Endothelial cell (in vitro differentiated cells): ENCODE results near the gene PTPRT. TPM values are rescaled to one million over a fixed set of nuclear protein-coding genes. Genes with fewer than 3 reads are reported as not detected.

ENCODE experiments used
- DNase-seq: peaks from one replicate; pipeline ENCODE4 v3.0.0; 2021; ENCODE audit warnings: low spot score
- H3K27ac Mint-ChIP-seq: one replicate; pipeline ENCODE4 v1.8.0; 2021; ENCODE audit warnings: mixed read lengths, inconsistent platforms; ENCODE audit not compliant: unreplicated experiment
- H3K27me3 Mint-ChIP-seq: one replicate; pipeline ENCODE4 v1.8.0; 2021; ENCODE audit warnings: mild to moderate bottlenecking, moderate library complexity, mixed read lengths, inconsistent platforms; ENCODE audit not compliant: unreplicated experiment
- H3K36me3 Mint-ChIP-seq: one replicate; pipeline ENCODE4 v1.8.0; 2021; ENCODE audit warnings: mild to moderate bottlenecking, low read depth, mixed read lengths, inconsistent platforms; ENCODE audit not compliant: unreplicated experiment
- H3K4me1 Mint-ChIP-seq: one replicate; pipeline ENCODE4 v1.8.0; 2021; ENCODE audit warnings: mild to moderate bottlenecking, mixed read lengths, inconsistent platforms; ENCODE audit not compliant: unreplicated experiment
- H3K4me3 Mint-ChIP-seq: one replicate; pipeline ENCODE4 v1.8.0; 2021; ENCODE audit warnings: mild to moderate bottlenecking, mixed read lengths, inconsistent platforms; ENCODE audit not compliant: unreplicated experiment
- H3K9me3 Mint-ChIP-seq: one replicate; pipeline ENCODE4 v1.8.0; 2021; ENCODE audit warnings: mixed read lengths, inconsistent platforms; ENCODE audit not compliant: unreplicated experiment
- total RNA-seq: library from RNA; stranded (reverse); fragmentation: NEBNext Ultra II Directional; extraction: Animal tissue kit (Norgen Biotek cat#: 25700); gene quantifications from one replicate; pipeline ENCODE4 v1.2.1, GENCODE V29; 2021; ENCODE audit not compliant: unreplicated experiment
- TF ChIP-seq, protein P1 (sequence below): fragments of 200-600 bp; sonication (generic); IDR thresholded peaks from one replicate; pipeline ENCODE4 v1.5.0; 2021; ENCODE audit warnings: antibody characterized with exemption; ENCODE audit not compliant: unreplicated experiment

The PTPRT gene
- total RNA-seq, 1 donor from 2014 or later, result 0.10 TPM

DNA sequence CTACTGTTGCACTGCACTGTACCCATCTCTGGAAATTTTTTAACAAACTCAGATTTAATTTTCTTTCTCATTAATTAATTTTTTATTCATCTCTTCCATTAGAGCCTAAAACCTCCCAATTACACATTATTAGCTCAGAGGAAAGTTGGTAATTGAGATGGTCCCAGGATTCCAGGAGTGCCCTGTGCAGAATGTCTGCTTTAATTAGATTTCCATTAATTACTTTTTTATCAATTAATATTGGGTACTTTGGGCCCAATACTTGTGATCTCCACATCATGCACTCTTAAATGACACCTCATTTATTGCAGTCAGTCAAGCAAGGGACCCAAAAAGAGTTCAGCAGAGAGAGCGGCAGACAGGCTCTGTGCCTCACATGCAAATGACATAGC, 232.0 kb downstream of the PTPRT start:
- Mint-ChIP-seq H3K27me3 (no peaks in the 10 kb centered on the region), H3K36me3 (peaks cover 3% of the 10 kb centered on the region), H3K4me1 (no peaks in the 10 kb centered on the region), H3K27ac (no peak overlapping the region), H3K9me3 (peaks cover 9% of the 10 kb centered on the region), H3K4me3 (no peak overlapping the region)
- TF ChIP-seq, protein P1, sequence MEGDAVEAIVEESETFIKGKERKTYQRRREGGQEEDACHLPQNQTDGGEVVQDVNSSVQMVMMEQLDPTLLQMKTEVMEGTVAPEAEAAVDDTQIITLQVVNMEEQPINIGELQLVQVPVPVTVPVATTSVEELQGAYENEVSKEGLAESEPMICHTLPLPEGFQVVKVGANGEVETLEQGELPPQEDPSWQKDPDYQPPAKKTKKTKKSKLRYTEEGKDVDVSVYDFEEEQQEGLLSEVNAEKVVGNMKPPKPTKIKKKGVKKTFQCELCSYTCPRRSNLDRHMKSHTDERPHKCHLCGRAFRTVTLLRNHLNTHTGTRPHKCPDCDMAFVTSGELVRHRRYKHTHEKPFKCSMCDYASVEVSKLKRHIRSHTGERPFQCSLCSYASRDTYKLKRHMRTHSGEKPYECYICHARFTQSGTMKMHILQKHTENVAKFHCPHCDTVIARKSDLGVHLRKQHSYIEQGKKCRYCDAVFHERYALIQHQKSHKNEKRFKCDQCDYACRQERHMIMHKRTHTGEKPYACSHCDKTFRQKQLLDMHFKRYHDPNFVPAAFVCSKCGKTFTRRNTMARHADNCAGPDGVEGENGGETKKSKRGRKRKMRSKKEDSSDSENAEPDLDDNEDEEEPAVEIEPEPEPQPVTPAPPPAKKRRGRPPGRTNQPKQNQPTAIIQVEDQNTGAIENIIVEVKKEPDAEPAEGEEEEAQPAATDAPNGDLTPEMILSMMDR, result no peak
- DNase-seq, result no peak

DNA sequence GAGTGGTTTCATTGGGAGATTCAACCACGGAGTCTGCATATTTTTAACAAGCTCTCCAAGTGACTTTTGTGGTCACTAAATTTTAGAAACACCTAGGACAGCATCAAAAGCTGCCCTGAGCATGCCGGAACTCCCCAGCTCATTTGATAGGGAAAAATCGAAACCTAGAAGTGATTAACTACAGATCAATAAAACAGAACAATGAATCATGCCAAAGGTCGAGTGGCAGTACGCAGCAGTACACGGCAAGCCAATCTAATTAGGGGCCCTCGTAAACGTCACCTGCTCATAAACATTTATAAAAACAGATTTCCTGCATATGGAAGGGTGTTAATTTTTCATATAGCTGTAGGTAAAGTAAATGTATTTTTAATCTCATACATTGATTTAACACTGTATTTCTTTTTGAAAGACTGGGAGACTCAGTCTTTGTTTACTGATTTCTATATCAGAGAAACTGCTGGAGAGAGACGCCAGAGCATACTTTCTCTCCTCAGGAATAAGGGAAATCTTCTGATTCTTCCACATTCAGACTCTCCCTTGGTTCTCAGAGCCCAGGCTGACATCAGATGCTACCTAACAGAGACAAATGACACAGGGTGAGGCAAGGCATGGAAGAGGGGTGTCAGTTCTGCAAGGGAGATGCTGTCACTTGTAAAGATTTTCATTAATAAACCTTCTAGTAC, 232.5 kb downstream of the PTPRT start:
- Mint-ChIP-seq H3K4me1 (no peaks in the 10 kb centered on the region), H3K4me3 (no peak overlapping the region), H3K9me3 (peaks cover 9% of the 10 kb centered on the region), H3K27me3 (no peaks in the 10 kb centered on the region), H3K27ac (no peak overlapping the region), H3K36me3 (peaks cover 3% of the 10 kb centered on the region)
- no peak for DNase-seq
- TF ChIP-seq, protein P1, result no peak

DNA sequence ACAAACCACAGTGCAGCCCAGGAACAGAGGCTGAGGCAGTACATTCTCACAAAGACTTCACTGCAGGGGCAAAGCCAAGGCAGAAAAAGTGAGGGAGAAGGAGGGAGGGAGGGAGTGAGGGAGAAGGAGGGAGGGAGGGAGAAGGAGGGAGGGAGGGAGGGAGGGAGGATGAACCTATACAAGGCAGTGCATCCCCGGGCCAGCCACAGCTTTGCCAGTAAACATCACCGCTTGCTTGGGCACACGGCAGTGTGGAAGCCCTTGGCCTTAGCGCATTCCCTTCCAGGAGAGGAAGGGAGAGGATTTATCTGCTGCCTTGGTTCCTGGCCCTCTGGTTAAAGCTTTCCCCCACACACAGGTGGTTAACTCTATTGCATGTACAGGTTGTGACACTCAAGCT, 234.0 kb downstream of the PTPRT start:
- TF ChIP-seq, protein P1, result no peak
- no peak overlapping the region for H3K4me3 Mint-ChIP-seq
- peaks cover 3% of the 10 kb centered on the region for H3K27me3 Mint-ChIP-seq
- H3K36me3 Mint-ChIP-seq, result peaks cover 10% of the 10 kb centered on the region
- peaks cover 16% of the 10 kb centered on the region for H3K9me3 Mint-ChIP-seq
- H3K4me1 Mint-ChIP-seq, result no peaks in the 10 kb centered on the region
- DNase-seq, result no peak
- no peak overlapping the region for H3K27ac Mint-ChIP-seq

DNA sequence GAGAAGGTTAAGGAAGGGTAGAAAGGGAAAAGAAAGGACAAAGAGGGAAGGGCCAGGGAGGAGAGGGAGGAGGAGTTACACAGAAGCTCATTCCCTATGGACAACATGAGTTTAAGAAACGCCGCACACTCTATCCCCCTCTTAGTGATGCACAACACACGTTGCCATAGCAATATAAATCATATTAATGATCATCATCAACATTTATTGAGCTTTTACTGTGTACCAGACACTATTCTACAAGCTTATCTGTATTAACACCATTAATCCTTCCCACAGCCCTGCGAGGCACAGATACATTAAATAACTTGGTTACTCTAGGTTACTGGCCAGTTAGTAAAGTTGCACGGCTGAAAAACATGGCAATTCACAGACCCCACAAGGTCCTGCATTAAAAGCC, 234.8 kb downstream of the PTPRT start:
- Mint-ChIP-seq H3K27ac (no peak overlapping the region), H3K4me1 (no peaks in the 10 kb centered on the region), H3K4me3 (no peak overlapping the region), H3K36me3 (peaks cover 9% of the 10 kb centered on the region), H3K9me3 (peaks cover 19% of the 10 kb centered on the region), H3K27me3 (peaks cover 3% of the 10 kb centered on the region)
- DNase-seq, result no peak
- TF ChIP-seq, protein P1, result no peak

DNA sequence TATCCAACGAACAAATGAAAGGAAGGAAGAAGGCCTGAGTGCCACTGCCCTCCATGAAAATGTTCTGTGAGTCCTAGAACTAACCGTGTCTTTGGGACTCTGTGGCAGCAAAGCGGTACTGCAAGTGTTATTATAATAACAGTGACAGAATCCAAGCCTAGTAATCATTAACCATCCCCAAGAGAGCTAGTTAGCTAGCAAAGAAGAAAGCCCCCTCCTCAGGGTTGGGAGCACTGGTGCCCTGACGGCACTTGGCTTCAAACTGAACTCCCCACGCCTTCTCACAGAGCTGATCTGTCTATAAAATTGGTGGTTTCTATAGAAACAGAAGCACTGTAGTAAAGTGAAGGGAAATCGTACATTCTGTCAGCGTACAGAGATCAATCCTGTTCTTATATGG, 239.8 kb downstream of the PTPRT start:
- H3K4me1 Mint-ChIP-seq, result no peaks in the 10 kb centered on the region

More for the DNA sequence above, 239.8 kb downstream of the PTPRT start:
- H3K36me3 Mint-ChIP-seq, result peaks cover 15% of the 10 kb centered on the region
- H3K4me3 Mint-ChIP-seq, result no peak overlapping the region
- DNase-seq, result no peak
- TF ChIP-seq, protein P1, result no peak
- peaks cover 46% of the 10 kb centered on the region for H3K9me3 Mint-ChIP-seq
- H3K27me3 Mint-ChIP-seq, result peaks cover 5% of the 10 kb centered on the region
- no peak overlapping the region for H3K27ac Mint-ChIP-seq
